ENCODE results near the gene KIF14.
"Not testable (repeated sequence)": the region's sequence is repeated elsewhere in the genome, so short reads cannot be mapped to it uniquely, and the experiment has no call there.

KIF14 gene

DNA sequence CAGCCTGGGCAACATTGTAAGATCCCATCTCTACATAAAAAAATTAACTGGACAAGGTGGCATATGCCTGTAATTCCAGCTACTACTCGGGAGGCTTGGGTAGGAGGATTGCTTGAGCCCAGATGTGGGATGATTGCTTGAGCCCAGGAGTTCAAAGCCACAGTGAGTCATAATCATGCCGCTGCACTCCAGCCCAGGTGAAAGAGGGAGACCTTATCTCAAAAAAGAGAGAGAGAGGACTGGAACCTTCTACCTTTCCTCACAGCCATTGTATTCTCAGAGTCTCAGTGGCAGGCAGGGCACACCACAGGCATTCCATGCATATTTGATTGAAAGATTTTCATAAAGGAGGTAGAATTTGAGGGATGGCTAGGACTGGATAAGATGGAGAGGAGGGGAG is 78.4 kb downstream of the KIF14 start:
- H3K27ac ChIP-seq (ENCODE audit: low read depth, low read length, severe bottlenecking) = no peak overlapping the region
- H3K4me1 ChIP-seq (ENCODE audit: control insufficient read depth, insufficient read depth, low read length, poor library complexity, severe bottlenecking) = no peaks in the 10 kb centered on the region
- no peaks in the 10 kb centered on the region for H3K36me3 ChIP-seq (ENCODE audit: control insufficient read depth, insufficient read depth, low read length)
- 100% methylated on average over 1 of the region's 2 CpGs; no CpG with 5 or more reads in 1 of the 2 experiments for WGBS, 2 experiments (ENCODE audit: insufficient coverage in 2 of 2)
- H3K9me3 ChIP-seq (ENCODE audit: control insufficient read depth, low read length) = no peaks in the 10 kb centered on the region
- no peak overlapping the region for H3K4me3 ChIP-seq (ENCODE audit: extremely low read depth, insufficient read depth, low read length, poor library complexity, severe bottlenecking)

DNA sequence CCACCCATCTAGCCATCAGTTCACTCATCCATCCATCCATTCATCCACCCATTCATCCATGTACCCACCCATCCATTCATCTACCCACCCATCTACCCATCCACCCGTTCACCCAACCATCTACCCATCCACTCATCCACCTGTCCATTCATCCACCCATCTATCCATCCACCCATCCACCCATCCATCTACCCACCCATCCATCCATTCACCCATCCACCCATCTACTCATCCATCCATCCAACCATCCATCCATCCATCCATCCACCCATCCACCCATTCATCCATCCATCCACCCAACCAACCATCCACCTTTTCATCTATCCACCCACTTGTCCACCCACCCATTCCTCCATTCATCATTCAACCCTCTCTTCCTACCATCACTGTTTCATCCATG is 80.3 kb downstream of the KIF14 start:
- Histone ChIP-seq H3K9me3 (ENCODE audit: control insufficient read depth, low read length) (no peaks in the 10 kb centered on the region), H3K4me1 (ENCODE audit: control insufficient read depth, insufficient read depth, low read length, poor library complexity, severe bottlenecking) (no peaks in the 10 kb centered on the region)
- 71 to 100% methylated on average over 1 of the region's 1 CpG for WGBS, 2 experiments (ENCODE audit: insufficient coverage in 2 of 2)

DNA sequence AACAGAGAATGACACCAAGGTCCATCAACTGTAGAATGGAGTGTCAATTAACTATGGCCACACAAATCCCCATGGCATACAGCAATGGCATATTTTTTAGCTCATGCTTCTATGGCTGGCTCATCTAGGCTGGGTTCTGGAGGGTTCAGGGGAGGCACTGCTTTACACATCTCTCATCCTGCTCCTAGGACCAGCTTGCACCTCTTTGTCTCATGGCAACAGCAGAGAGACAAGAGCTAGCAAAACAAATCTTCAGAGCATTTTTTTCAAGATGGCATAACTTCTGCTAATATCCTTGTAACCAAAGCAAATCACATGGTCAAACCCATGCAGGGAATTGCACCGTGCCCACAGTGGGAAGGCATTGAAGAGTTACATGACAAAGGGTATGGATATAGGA is 82.4 kb downstream of the KIF14 start:
- H3K9me3 ChIP-seq (ENCODE audit: control insufficient read depth, low read length) = no peaks in the 10 kb centered on the region
- no peak overlapping the region for H3K27ac ChIP-seq (ENCODE audit: low read depth, low read length, severe bottlenecking)
- H3K4me1 ChIP-seq (ENCODE audit: control insufficient read depth, insufficient read depth, low read length, poor library complexity, severe bottlenecking) = no peaks in the 10 kb centered on the region
- no peak overlapping the region for H3K4me3 ChIP-seq (ENCODE audit: extremely low read depth, insufficient read depth, low read length, poor library complexity, severe bottlenecking)
- H3K36me3 ChIP-seq (ENCODE audit: control insufficient read depth, insufficient read depth, low read length) = no peaks in the 10 kb centered on the region
- 75% methylated on average over 1 of the region's 1 CpG; no CpG with 5 or more reads in 1 of the 2 experiments for WGBS, 2 experiments (ENCODE audit: insufficient coverage in 2 of 2)

More for the DNA sequence above, 80.3 kb downstream of the KIF14 start:
- Histone ChIP-seq H3K4me3 (ENCODE audit: extremely low read depth, insufficient read depth, low read length, poor library complexity, severe bottlenecking) (no peak overlapping the region), H3K27ac (ENCODE audit: low read depth, low read length, severe bottlenecking) (no peak overlapping the region), H3K36me3 (ENCODE audit: control insufficient read depth, insufficient read depth, low read length) (no peaks in the 10 kb centered on the region)

DNA sequence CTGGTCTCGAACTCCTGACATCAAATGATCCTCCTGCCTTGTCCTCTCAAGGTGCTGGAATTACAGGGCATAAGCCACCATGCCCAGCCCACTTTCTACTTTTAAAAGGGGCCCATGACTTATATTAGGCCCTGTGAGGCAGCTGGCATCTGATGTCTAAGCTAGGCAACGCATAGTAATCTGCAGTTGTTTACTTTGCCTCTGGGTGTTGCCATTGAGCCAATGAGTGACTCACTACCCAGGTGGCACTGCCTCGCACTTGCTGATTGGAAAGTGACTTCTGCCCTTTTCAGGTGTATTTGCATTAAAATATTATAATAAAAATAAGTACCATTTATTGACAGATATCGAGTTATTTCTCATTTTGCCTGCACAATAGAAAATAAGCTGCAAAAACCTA is 84.9 kb downstream of the KIF14 start:
- H3K4me1 ChIP-seq (ENCODE audit: control insufficient read depth, insufficient read depth, low read length, poor library complexity, severe bottlenecking) = no peaks in the 10 kb centered on the region
- WGBS, 2 experiments (ENCODE audit: insufficient coverage in 2 of 2) = 67 to 81% methylated on average over 1 to 2 of the region's 4 CpGs
- no peak overlapping the region for H3K27ac ChIP-seq (ENCODE audit: low read depth, low read length, severe bottlenecking)
- no peaks in the 10 kb centered on the region for H3K9me3 ChIP-seq (ENCODE audit: control insufficient read depth, low read length)
- H3K4me3 ChIP-seq (ENCODE audit: extremely low read depth, insufficient read depth, low read length, poor library complexity, severe bottlenecking) = no peak overlapping the region
- H3K36me3 ChIP-seq (ENCODE audit: control insufficient read depth, insufficient read depth, low read length) = no peaks in the 10 kb centered on the region

DNA sequence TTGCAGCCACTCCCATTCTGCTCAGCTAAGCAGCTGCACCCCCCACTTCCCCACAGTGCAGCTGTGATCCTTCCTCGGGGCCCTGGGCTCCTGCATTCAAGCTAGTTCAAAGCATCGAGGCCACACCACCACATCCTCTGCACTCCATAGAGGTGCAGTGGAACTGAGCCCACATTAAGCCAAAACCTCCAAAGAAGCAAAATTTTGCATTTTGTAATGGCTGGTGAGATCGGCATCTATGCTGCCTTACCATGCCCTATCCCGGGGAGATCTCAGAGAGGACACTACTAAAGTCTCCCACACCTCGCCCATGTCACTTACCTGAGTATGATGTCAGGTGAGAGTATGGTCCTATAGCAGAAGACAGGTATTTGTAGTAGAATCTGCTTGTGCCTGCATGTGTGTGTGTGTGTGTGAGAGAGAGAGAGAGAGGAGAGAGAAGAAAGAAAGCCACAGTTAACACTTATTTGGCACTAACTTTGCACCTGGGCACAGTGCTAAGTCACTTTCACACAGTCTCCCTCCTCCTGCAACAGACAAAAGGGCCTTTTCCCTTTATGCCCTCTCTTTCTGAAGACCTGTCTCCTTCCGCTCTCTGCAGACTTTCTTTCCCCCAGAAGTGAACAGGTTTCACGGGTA is 89.8 kb downstream of the KIF14 start:
- Histone ChIP-seq H3K27ac (ENCODE audit: low read depth, low read length, severe bottlenecking) (no peak overlapping the region), H3K4me1 (ENCODE audit: control insufficient read depth, insufficient read depth, low read length, poor library complexity, severe bottlenecking) (peaks cover 4% of the 10 kb centered on the region), H3K9me3 (ENCODE audit: control insufficient read depth, low read length) (no peaks in the 10 kb centered on the region), H3K36me3 (ENCODE audit: control insufficient read depth, insufficient read depth, low read length) (no peaks in the 10 kb centered on the region), H3K4me3 (ENCODE audit: extremely low read depth, insufficient read depth, low read length, poor library complexity, severe bottlenecking) (no peak overlapping the region)
- WGBS, 2 experiments (ENCODE audit: insufficient coverage in 2 of 2) = 67 to 72% methylated on average over 1 to 3 of the region's 7 CpGs

DNA sequence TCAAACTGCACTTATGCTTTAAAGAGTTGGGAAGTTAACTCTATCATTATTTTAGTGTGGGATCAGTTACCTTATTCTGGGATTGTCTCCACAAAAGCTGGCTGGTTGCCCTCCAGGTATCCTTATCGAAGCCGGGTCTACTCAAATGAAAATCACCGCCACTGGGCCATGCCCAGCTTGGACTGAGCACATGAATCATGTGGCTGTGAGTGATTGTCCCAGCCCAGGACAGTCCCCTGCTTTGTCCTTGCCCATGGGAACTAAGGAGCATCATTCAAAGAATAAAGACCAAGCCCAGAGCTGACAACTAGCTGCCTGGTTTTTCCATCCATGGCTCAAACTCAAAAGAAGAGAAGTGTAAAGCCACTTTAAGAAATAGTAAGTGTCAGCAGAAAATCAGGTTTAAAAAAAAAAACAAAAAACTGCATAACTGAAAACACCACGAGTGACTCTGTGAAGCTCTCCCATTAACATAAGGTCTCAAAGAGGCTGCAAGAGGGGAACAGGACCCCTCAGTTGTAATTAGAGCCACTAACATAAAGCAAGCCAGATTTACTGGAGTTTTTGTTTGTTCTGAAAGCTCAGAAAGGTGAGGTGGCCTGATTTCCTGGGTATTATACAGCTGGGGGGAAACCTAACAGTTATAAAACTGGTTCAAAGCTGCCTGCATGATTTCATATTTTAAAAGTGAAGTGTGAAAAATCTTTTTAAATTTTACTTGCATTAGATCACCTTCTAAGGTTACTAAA is 91.5 kb downstream of the KIF14 start:
- Histone ChIP-seq H3K9me3 (ENCODE audit: control insufficient read depth, low read length) (no peaks in the 10 kb centered on the region), H3K4me3 (ENCODE audit: extremely low read depth, insufficient read depth, low read length, poor library complexity, severe bottlenecking) (no peak overlapping the region), H3K27ac (ENCODE audit: low read depth, low read length, severe bottlenecking) (no peak overlapping the region), H3K4me1 (ENCODE audit: control insufficient read depth, insufficient read depth, low read length, poor library complexity, severe bottlenecking) (peaks cover 4% of the 10 kb centered on the region), H3K36me3 (ENCODE audit: control insufficient read depth, insufficient read depth, low read length) (no peaks in the 10 kb centered on the region)
- 78 to 95% methylated on average over 3 to 4 of the region's 4 CpGs for WGBS, 2 experiments (ENCODE audit: insufficient coverage in 2 of 2)

DNA sequence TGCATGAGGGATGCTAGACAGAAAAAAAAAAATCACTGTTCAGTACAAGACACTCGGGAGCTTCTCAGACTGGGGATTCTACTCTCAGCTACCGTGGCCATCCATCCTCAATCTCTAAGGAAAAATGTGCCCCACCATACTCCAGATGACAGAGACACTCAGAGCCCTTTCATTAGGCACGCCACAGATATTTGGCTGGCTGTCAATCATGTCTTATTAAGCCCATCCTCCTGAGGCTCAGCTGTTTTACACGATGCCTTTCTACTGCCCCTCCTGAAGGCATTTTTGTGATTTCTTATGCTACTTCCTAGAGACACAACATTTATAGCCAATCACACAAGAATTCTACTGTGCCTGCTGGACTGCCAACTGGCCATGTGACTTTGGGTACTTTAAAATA is 92.9 kb downstream of the KIF14 start:
- Histone ChIP-seq H3K36me3 (ENCODE audit: control insufficient read depth, insufficient read depth, low read length) (no peaks in the 10 kb centered on the region), H3K4me1 (ENCODE audit: control insufficient read depth, insufficient read depth, low read length, poor library complexity, severe bottlenecking) (peaks cover 4% of the 10 kb centered on the region), H3K4me3 (ENCODE audit: extremely low read depth, insufficient read depth, low read length, poor library complexity, severe bottlenecking) (no peak overlapping the region), H3K27ac (ENCODE audit: low read depth, low read length, severe bottlenecking) (no peak overlapping the region), H3K9me3 (ENCODE audit: control insufficient read depth, low read length) (no peaks in the 10 kb centered on the region)
- 93% methylated on average over 3 to 4 of the region's 4 CpGs for WGBS, 2 experiments (ENCODE audit: insufficient coverage in 2 of 2)

DNA sequence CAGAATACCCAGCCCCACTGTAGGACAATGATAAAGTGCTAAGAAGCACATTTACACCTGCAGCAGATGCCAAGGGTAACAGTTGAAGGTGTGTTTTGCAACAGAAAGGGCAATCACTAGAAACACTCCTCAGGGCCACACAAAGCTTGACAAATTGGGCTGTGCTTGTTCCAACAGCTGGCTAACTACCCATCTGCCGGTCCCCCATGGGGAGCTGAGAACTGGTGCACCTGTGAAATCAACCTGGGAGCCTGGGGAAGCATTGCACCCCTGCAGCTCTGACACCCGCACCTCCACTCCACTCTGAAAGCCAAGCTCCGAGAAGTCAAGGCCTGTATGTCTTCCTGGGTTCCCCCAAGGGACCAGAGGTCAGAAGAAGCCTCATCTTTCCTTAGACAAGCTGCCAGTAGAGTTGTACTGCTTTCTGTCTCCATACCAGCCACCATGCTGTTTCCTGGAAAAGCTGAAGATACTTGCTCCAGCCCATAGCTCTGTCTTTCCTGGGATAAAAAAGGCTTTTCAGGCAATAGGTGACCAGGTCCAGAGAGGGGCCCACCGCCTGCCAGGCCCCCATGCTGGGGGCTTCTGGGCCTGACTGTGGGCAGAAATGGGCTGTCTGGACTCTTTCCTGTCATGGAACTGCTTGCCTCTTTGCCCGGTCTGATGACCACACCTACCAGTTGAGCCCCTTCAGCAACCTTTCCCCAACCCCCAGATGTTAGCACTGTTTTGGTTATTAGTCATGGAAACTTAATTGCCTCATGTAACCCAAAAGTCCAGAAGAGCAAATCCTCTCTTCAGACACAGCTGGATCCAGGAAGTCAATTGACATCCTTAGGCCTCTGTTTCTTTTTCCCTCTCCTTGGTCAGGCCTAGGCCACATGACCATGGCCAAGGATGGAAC is 93.6 kb downstream of the KIF14 start:
- H3K4me1 ChIP-seq (ENCODE audit: control insufficient read depth, insufficient read depth, low read length, poor library complexity, severe bottlenecking) = peaks cover 4% of the 10 kb centered on the region
- H3K9me3 ChIP-seq (ENCODE audit: control insufficient read depth, low read length) = no peaks in the 10 kb centered on the region
- no peak overlapping the region for H3K4me3 ChIP-seq (ENCODE audit: extremely low read depth, insufficient read depth, low read length, poor library complexity, severe bottlenecking)
- no peak overlapping the region for H3K27ac ChIP-seq (ENCODE audit: low read depth, low read length, severe bottlenecking)
- H3K36me3 ChIP-seq (ENCODE audit: control insufficient read depth, insufficient read depth, low read length) = no peaks in the 10 kb centered on the region
- WGBS, 2 experiments (ENCODE audit: insufficient coverage in 2 of 2) = 93 to 98% methylated on average over 4 of the region's 5 CpGs

DNA sequence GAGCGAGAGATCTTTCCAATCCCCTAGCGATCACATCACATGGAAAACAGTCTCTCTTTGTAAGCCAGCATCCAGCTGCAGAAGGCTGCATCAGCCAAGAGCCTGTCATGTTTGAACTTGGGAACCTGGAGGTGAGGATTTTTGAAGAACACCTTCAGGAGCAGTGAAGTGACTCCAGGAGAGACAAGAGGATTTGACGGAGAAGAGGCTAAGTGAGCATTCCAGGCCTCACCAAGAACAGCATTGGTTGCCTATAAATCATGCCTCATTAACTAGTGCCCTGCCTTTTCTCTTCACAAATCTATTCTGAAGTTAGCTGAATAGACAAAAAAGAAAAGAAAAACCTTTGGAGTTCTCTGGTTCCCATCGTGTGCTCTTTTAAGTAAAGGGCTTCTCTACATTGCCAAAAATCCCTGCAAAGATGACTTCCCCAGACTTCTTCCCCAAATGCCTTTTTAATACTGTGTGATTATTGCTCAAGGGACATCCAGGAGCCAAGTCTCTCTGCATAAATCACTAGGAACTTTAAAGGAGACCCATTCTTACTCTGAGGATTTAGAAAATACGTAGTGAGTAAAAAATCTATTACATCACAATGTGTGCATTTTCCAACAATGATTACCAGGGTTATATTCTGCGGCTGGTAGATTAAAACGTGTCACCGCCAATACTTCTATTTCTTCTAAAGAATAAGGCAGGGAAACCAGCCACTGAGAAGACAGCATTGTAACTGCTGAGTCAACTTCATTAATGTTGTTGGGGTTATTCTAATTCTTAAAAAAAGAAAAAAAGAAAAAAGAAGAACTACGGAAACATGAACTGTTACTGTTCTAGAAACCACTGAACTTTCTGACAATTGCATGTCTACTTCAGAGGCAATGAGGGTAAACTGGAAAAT is 95.2 kb downstream of the KIF14 start:
- 70 to 94% methylated on average over 2 to 3 of the region's 9 CpGs for WGBS, 2 experiments (ENCODE audit: insufficient coverage in 2 of 2)
- H3K36me3 ChIP-seq (ENCODE audit: control insufficient read depth, insufficient read depth, low read length) = no peaks in the 10 kb centered on the region
- no peak overlapping the region for H3K4me3 ChIP-seq (ENCODE audit: extremely low read depth, insufficient read depth, low read length, poor library complexity, severe bottlenecking)
- H3K27ac ChIP-seq (ENCODE audit: low read depth, low read length, severe bottlenecking) = no peak overlapping the region
- H3K9me3 ChIP-seq (ENCODE audit: control insufficient read depth, low read length) = no peaks in the 10 kb centered on the region
- H3K4me1 ChIP-seq (ENCODE audit: control insufficient read depth, insufficient read depth, low read length, poor library complexity, severe bottlenecking) = peaks cover 4% of the 10 kb centered on the region

DNA sequence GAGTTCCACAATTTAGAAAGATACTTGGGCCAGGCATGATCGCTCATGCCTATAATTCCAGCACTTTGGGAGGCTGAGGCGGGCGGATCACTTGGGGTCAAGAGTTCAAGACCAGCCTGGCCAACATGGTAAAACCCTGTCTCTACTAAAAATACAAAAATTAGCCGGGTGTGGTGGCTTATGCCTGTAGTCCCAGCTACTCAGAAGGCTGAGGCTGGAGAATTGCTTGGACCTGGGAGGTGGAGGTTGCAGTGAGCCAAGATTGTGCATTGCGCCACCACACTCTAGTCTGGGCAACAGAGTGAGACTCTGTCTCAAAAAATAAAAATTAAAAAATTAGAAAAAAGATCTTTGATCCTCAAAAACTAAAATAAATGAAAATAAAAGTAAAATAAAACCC is 96.0 kb downstream of the KIF14 start:
- 87 to 88% methylated on average over 1 to 3 of the region's 5 CpGs for WGBS, 2 experiments (ENCODE audit: insufficient coverage in 2 of 2)
- H3K9me3 ChIP-seq (ENCODE audit: control insufficient read depth, low read length); H3K27ac ChIP-seq (ENCODE audit: low read depth, low read length, severe bottlenecking); H3K4me1 ChIP-seq (ENCODE audit: control insufficient read depth, insufficient read depth, low read length, poor library complexity, severe bottlenecking); H3K4me3 ChIP-seq (ENCODE audit: extremely low read depth, insufficient read depth, low read length, poor library complexity, severe bottlenecking); H3K36me3 ChIP-seq (ENCODE audit: control insufficient read depth, insufficient read depth, low read length): not testable (repeated sequence)
